Measurements from ENCODE around the gene ATP1B1. TPM values are rescaled to one million over a fixed set of nuclear protein-coding genes. Genes with fewer than 3 reads are reported as not detected.

ATP1B1 gene
- total and polyA plus RNA-seq, 2 of the 13 experiments (the other 11 are each of a cell fraction or from before 2014, with no cell fraction given) = 134 to 135 TPM

DNA sequence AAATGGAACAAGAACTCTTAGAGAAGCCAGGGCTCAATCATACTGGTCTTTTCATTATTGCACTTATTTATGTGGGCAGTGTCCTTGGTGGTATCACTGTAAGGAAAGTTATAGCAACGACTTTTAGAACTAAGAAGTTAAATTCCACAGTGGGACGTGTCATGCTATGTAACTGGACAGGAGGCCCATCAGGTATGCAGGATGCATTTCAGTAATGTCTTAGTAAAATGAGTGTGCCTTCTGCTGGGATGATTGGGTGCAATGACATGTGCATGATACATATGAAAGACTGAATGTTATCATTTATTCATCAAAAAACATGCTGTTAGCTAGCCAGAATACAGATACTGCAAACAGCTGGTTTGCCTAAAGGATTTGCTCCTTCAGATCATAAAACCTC, 6.9 kb upstream of the ATP1B1 start:
- no peaks in the 10 kb centered on the region for H3K79me2 ChIP-seq (ENCODE audit: insufficient read depth, low read length)
- in situ Hi-C loops (cut with HindIII; ENCODE audit: extremely low pct_ligation_motif_present, low pct_unique_long_range_greater_than_20kb) = no loop called here
- ChIA-PET POLR2A (no interaction called here), CTCF (ENCODE audit: low intra/inter-chr PET ratio, low total read pairs) (no interaction called here)
- intact Hi-C loops (cut with micrococcal nuclease; ENCODE audit: unreplicated experiment) = no loop called here
- H3K27me3 ChIP-seq (ENCODE audit: control insufficient read depth in 1 of 2, insufficient read depth in 2 of 2, low read length in 2 of 2) = no peaks in the 10 kb centered on the region
- DNase-seq (ENCODE audit: low spot score) = no peak
- no peaks in the 10 kb centered on the region for H4K20me1 ChIP-seq (ENCODE audit: insufficient read depth, low read length)
- no peak overlapping the region for H3K4me2 ChIP-seq (ENCODE audit: low read depth, low read length)
- no peak for TF ChIP-seq ZNF253 (CRISPR knock-in tag; IDR thresholded peaks at IDR 0.05; ENCODE audit: borderline replicate concordance)
- no peak for TF ChIP-seq ZNF839 (CRISPR knock-in tag; IDR thresholded peaks at IDR 0.05; ENCODE audit: borderline replicate concordance)
- no peak for TF ChIP-seq GABPB1 (CRISPR knock-in tag; IDR thresholded peaks at IDR 0.05)
- TF ChIP-seq MATR3 (CRISPR knock-in tag; IDR thresholded peaks at IDR 0.05) = no peak
- TF ChIP-seq, protein P1, sequence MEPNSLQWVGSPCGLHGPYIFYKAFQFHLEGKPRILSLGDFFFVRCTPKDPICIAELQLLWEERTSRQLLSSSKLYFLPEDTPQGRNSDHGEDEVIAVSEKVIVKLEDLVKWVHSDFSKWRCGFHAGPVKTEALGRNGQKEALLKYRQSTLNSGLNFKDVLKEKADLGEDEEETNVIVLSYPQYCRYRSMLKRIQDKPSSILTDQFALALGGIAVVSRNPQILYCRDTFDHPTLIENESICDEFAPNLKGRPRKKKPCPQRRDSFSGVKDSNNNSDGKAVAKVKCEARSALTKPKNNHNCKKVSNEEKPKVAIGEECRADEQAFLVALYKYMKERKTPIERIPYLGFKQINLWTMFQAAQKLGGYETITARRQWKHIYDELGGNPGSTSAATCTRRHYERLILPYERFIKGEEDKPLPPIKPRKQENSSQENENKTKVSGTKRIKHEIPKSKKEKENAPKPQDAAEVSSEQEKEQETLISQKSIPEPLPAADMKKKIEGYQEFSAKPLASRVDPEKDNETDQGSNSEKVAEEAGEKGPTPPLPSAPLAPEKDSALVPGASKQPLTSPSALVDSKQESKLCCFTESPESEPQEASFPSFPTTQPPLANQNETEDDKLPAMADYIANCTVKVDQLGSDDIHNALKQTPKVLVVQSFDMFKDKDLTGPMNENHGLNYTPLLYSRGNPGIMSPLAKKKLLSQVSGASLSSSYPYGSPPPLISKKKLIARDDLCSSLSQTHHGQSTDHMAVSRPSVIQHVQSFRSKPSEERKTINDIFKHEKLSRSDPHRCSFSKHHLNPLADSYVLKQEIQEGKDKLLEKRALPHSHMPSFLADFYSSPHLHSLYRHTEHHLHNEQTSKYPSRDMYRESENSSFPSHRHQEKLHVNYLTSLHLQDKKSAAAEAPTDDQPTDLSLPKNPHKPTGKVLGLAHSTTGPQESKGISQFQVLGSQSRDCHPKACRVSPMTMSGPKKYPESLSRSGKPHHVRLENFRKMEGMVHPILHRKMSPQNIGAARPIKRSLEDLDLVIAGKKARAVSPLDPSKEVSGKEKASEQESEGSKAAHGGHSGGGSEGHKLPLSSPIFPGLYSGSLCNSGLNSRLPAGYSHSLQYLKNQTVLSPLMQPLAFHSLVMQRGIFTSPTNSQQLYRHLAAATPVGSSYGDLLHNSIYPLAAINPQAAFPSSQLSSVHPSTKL (CRISPR knock-in tag; IDR thresholded peaks at IDR 0.05) = no peak
- TF ChIP-seq NFE2L2 (IDR thresholded peaks at IDR 0.05; ENCODE audit: low read length) = no peak
- H2AFZ ChIP-seq (ENCODE audit: low read length) = no peak overlapping the region
- BruUV-seq (replicated peaks) = no TSS peak
- FAIRE-seq = no peak
- no peaks in the 10 kb centered on the region for H3K36me3 ChIP-seq (replicated peaks in 1 of 2; ENCODE audit: control insufficient read depth in 1 of 2, insufficient read depth in 2 of 2, low read length in 2 of 2)
- H3K9ac ChIP-seq (ENCODE audit: insufficient read depth, low read depth, low read length) = no peak overlapping the region
- no peak for ATAC-seq
- no peak overlapping the region for H3K27ac ChIP-seq (ENCODE audit: extremely low read length, insufficient read depth, low read length)
- 46% methylated on average over 2 of the region's 2 CpGs for WGBS (ENCODE audit: low lambda C conversion rate)
- H3K4me3 ChIP-seq (replicated peaks in 1 of 3; ENCODE audit: insufficient read depth in 1 of 3, low read depth in 2 of 3, low read length in 3 of 3) = no peak overlapping the region
- H3K9me3 ChIP-seq (ENCODE audit: low read length) = no peaks in the 10 kb centered on the region
- H3K4me1 ChIP-seq (ENCODE audit: insufficient read depth, low read length) = peaks cover 56% of the 10 kb centered on the region
